Fibroblast of peridontal ligament (primary cell): ENCODE data around the gene CSN3.

Source experiments
- DNase-seq: peaks from one replicate; pipeline ENCODE4 v3.0.0-alpha.2; 2010; ENCODE audit errors: extremely low read depth

Gene CSN3

DNA sequence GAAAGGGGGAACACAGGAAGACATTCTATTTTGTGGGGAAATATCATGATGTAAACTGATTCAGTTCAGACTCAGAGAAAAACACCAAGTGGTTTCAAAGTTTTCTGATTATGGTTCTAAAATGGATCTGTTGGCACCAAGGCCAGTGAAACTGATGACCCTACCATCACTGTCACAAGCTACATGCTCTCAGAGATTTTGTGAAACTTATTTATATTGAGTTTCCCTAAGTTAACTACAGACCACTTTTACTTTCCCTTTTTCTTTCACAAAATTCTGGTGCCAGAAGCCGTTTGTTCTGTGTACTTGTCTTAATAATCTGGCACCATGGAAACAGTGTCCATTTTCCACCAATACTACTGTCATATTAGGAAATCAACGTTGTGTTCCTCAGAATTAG is 48.9 kb downstream of the CSN3 start:
- no peak for DNase-seq

DNA sequence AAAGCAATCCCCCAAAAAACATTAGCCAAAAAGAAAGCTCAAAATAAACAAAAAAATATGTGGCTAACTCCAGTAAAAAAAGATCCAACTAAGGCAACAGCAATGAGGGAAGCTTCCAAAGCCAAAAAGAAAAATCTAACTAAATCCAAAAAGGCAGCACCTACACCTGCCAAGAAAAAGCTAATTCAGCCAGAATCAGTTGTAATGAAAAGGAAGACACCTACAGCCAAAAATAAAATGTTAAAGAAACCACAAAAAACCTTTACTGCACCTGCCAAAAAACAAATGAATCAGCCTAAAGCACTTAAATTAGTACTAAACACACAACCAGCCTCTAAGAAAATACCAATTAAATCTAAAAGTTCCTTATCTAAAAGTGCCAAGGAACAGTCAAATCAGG is 55.2 kb downstream of the CSN3 start:
- DNase-seq: no peak

DNA sequence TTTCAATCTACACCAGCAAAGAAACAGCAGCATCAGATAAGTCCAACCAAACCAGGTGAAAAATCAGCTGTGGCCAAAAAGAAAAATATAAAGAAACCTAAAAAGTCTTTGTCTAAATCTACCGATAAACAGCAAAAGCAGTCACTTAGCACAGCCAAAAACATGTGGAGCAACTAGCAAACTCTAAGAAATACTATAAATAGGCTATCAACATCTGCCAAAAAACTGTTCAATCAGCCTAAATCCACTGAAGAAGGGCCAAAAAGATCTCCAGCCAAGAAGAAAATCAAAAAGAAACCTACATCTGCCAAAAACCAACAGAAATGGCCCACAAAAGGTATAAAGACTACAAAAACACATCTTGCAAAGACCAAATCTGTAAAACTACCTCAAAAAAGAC is 55.7 kb downstream of the CSN3 start:
- no peak for DNase-seq

DNA sequence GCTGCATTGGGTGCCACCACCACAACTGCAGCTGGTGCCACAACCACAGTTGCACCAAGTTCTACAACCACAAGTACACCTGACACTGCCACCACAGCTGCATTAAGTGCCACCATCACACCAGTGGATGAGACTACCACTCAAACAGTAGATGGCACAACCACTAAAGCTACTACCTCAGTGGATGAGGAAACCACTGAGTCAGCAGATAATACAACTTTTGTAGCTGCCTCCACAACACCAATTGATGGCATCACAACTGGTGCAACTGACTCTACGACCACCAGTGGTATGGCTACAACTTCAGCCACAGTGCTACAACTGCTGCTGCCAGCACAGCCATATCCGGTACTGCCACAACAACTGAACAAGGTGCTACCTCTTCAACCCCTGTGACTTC is 57.2 kb downstream of the CSN3 start:
- no peak for DNase-seq

DNA sequence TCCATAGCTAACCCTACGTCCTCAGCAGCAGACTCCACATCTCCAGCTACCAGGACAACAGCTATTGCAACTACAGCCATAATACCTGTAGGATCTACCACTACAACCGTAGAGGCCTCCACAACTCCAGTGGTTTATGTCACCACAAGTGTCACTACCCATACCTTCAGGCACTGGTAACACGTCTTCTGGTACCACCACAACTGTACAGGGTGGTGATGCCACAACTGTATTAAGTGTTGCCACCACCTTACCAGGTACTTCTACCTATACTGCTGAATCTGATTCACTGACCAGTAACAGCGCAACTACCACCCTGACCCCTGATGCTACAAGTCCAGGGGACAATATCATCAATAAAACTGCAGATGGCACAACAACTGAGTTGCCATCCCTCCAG is 57.8 kb downstream of the CSN3 start:
- no peak for DNase-seq
